HG03280 (cell line): ENCODE measurements around the gene NME7.
"Not testable (repeated sequence)": the region's sequence is repeated elsewhere in the genome, so short reads cannot be mapped to it uniquely, and the experiment has no call there.

Experiments
- ATAC-seq: cut with Tn5 transposase; IDR thresholded peaks from one replicate; pipeline ENCODE4 v1.9.1; 2021; ENCODE audit warnings: mild to moderate bottlenecking, moderate library complexity; ENCODE audit not compliant: unreplicated experiment

Gene NME7

GRCh38 chr1:169240449-169241232 is 127.0 kb downstream of the NME7 start:
- no peak for ATAC-seq

- ATAC-seq, result no peak
Observed at GRCh38 chr1:169236880-169237279, 130.7 kb downstream of the NME7 start.

GRCh38 chr1:169236143-169236542 is 131.5 kb downstream of the NME7 start:
- ATAC-seq, result no peak

GRCh38 chr1:169235568-169235967 is 132.0 kb downstream of the NME7 start:
- no peak for ATAC-seq

- ATAC-seq, result no peak
Observed at GRCh38 chr1:169234780-169235179, 132.8 kb downstream of the NME7 start.

GRCh38 chr1:169217636-169218035 is 150.0 kb downstream of the NME7 start:
- ATAC-seq, result no peak

GRCh38 chr1:169214598-169214997 is 153.0 kb downstream of the NME7 start:
- no peak for ATAC-seq

- no peak for ATAC-seq
Observed at GRCh38 chr1:169212088-169212487, 155.5 kb downstream of the NME7 start.

- no peak for ATAC-seq
Observed at GRCh38 chr1:169207797-169208520, 159.6 kb downstream of the NME7 start.

- no peak for ATAC-seq
Observed at GRCh38 chr1:169204157-169204556, 163.4 kb downstream of the NME7 start.

GRCh38 chr1:169202791-169203665 is 164.6 kb downstream of the NME7 start:
- ATAC-seq, result no peak

- ATAC-seq, result no peak
Observed at GRCh38 chr1:169201084-169201619, 166.4 kb downstream of the NME7 start.

- ATAC-seq, result no peak
Observed at GRCh38 chr1:169200319-169200718, 167.3 kb downstream of the NME7 start.

GRCh38 chr1:169196581-169196980 is 171.0 kb downstream of the NME7 start:
- no peak for ATAC-seq

- no peak for ATAC-seq
Observed at GRCh38 chr1:169196161-169196560, 171.4 kb downstream of the NME7 start.

- ATAC-seq, result no peak
Observed at GRCh38 chr1:169193191-169193850, 174.3 kb downstream of the NME7 start.

GRCh38 chr1:169186106-169186505 is 181.5 kb downstream of the NME7 start:
- no peak for ATAC-seq

- no peak for ATAC-seq
Observed at GRCh38 chr1:169184812-169185211, 182.8 kb downstream of the NME7 start.

- ATAC-seq, result no peak
Observed at GRCh38 chr1:169180174-169180573, 187.4 kb downstream of the NME7 start.

GRCh38 chr1:169179431-169179830 is 188.2 kb downstream of the NME7 start:
- not testable (repeated sequence) for ATAC-seq

- ATAC-seq, result no peak
Observed at GRCh38 chr1:169175461-169175860, 192.1 kb downstream of the NME7 start.
